Ascending aorta (tissue), 2 donors: ENCODE measurements around the gene CREB5. TPM values are rescaled to one million over a fixed set of nuclear protein-coding genes. Genes with fewer than 3 reads are reported as not detected.
A peak's percentile ranks its signal among the peaks of the same experiment; 100 is the strongest.

Experiments
- DNase-seq, 2 donors: peaks; one replicate each; pipeline ENCODE4 v3.0.0-alpha.2; 2019; ENCODE audit warnings: low spot score in 2 of 2
- H3K27ac ChIP-seq, 2 donors: fragments of 200-600 bp; sonication (generic); one replicate each; pipeline ENCODE4 v1.5.1; 2016 to 2017; ENCODE audit warnings: mild to moderate bottlenecking in 1 of 2
- H3K27me3 ChIP-seq: fragments of 200-600 bp; sonication (generic); one replicate; pipeline ENCODE4 v1.5.1; 2017
- H3K36me3 ChIP-seq, 2 donors: fragments of 200-600 bp; sonication (generic); one replicate each; pipeline ENCODE4 v1.5.1; 2016
- H3K4me1 ChIP-seq, 2 donors: fragments of 200-600 bp; sonication (generic); one replicate each; pipeline ENCODE4 v1.5.1; 2016 to 2017; ENCODE audit warnings: mild to moderate bottlenecking in 1 of 2
- H3K4me3 ChIP-seq, 2 donors: fragments of 200-600 bp; sonication (generic); one replicate each; pipeline ENCODE4 v1.5.1; 2016 to 2017; ENCODE audit warnings: mild to moderate bottlenecking in 1 of 2
- H3K9me3 ChIP-seq, 2 donors: fragments of 200-600 bp; sonication (generic); one replicate each; pipeline ENCODE4 v1.5.1; 2016
- CTCF ChIP-seq, 3 experiments: fragments of 200-600 bp in 2 of 3; fragments of 450-650 bp in 1 of 3; sonication (generic) in 2 of 3; IDR thresholded peaks; one replicate each; pipeline ENCODE4 v1.5.1; 2016 to 2019; ENCODE audit warnings: antibody characterized with exemption in 3 of 3, mild to moderate bottlenecking in 1 of 3, moderate library complexity in 1 of 3
- intact Hi-C: fragments of 100-400 bp; cut with DNase I; formaldehyde crosslinking; loops from one replicate; pipeline ENCODE4 v1.15.1; 2023
- total RNA-seq: library from RNA; depleted of rRNA; stranded (reverse); fragments of >200 nt; gene quantifications from one replicate; pipeline ENCODE4 v1.1.0, GENCODE V29; 2016

The CREB5 gene
- total RNA-seq = 143 TPM

- H3K36me3 ChIP-seq = no peaks in the 10 kb centered on the region
- intact Hi-C loops = loop anchor here (10.0 kb wide), 2 partner anchors 1217 to 1297 kb away; no protein-coding TSS in a partner anchor
- peak within 1 kb of the TSS in 1 of 2 donors; percentile 91 for H3K27ac ChIP-seq
These were observed at the start of gene CREB5 for GRCh38 chr7:28411876-28412662. CREB5 (plus strand) TSS chr7:28412518; CDS start chr7:28412915, 397 bp downstream.

GRCh38 chr7:28362812-28363211 lies 49.5 kb upstream of the CREB5 start:
- H3K36me3 ChIP-seq = no peaks in the 10 kb centered on the region
- H3K27ac ChIP-seq = no peak overlapping the region
- TF ChIP-seq CTCF (IDR thresholded peaks at IDR 0.05) = no peak
- DNase-seq = no peak
- no peaks in the 10 kb centered on the region for H3K27me3 ChIP-seq
- H3K4me1 ChIP-seq = no peaks in the 10 kb centered on the region
- intact Hi-C loops = no loop called here
- H3K4me3 ChIP-seq = no peak overlapping the region
- no peaks in the 10 kb centered on the region for H3K9me3 ChIP-seq

More at GRCh38 chr7:28411876-28412662, at the start of gene CREB5:
- Histone ChIP-seq H3K27me3 (no peaks in the 10 kb centered on the region), H3K4me3 (peak within 1 kb of the TSS; percentile 59 to 86), H3K4me1 (peaks cover 0 to 16% of the 10 kb centered on the region in 2 donors), H3K9me3 (no peaks in the 10 kb centered on the region)
- TF ChIP-seq CTCF (IDR thresholded peaks at IDR 0.05) = peak in 1 of 3 experiments; percentile 42
- no peak for DNase-seq

- no peaks in the 10 kb centered on the region for H3K27me3 ChIP-seq
- intact Hi-C loops = no loop called here
- H3K36me3 ChIP-seq = no peaks in the 10 kb centered on the region
- H3K4me1 ChIP-seq = no peaks in the 10 kb centered on the region
- no peaks in the 10 kb centered on the region for H3K9me3 ChIP-seq
- H3K4me3 ChIP-seq = no peak overlapping the region
- no peak for DNase-seq
- no peak for TF ChIP-seq CTCF (IDR thresholded peaks at IDR 0.05)
- H3K27ac ChIP-seq = no peak overlapping the region
These were observed 48.2 kb upstream of the CREB5 start for GRCh38 chr7:28364082-28364481.

GRCh38 chr7:28369523-28369922 lies 42.8 kb upstream of the CREB5 start:
- Histone ChIP-seq H3K27me3 (no peaks in the 10 kb centered on the region), H3K36me3 (no peaks in the 10 kb centered on the region), H3K27ac (no peak overlapping the region), H3K4me1 (no peaks in the 10 kb centered on the region), H3K4me3 (no peak overlapping the region), H3K9me3 (no peaks in the 10 kb centered on the region)
- intact Hi-C loops = no loop called here
- DNase-seq = no peak
- no peak for TF ChIP-seq CTCF (IDR thresholded peaks at IDR 0.05)

- Histone ChIP-seq H3K9me3 (no peaks in the 10 kb centered on the region), H3K27me3 (no peaks in the 10 kb centered on the region), H3K36me3 (no peaks in the 10 kb centered on the region), H3K27ac (no peak overlapping the region), H3K4me1 (no peaks in the 10 kb centered on the region), H3K4me3 (no peak overlapping the region)
- intact Hi-C loops = no loop called here
- TF ChIP-seq CTCF (IDR thresholded peaks at IDR 0.05) = no peak
- no peak for DNase-seq
These were observed 40.5 kb upstream of the CREB5 start for GRCh38 chr7:28371846-28372245.
